ENCODE measurements around the gene ENO4. TPM values are rescaled to one million over a fixed set of nuclear protein-coding genes. Genes with fewer than 3 reads are reported as not detected.
A peak's percentile ranks its signal among the peaks of the same experiment; 100 is the strongest.

Gene ENO4
- total RNA-seq, 2 experiments from 2014 or later, result not detected

- H3K9me3 Mint-ChIP-seq, result no peaks in the 10 kb centered on the region
- DNase-seq, result no peak
- no peaks in the 10 kb centered on the region for H3K36me3 Mint-ChIP-seq
Observed at GRCh38 chr10:116840389-116841075, 8.8 kb upstream of the ENO4 start.

GRCh38 chr10:116845823-116846222, 3.5 kb upstream of the ENO4 start:
- Mint-ChIP-seq H3K4me1 (peaks cover 19% of the 10 kb centered on the region), H3K27ac (no peak overlapping the region), H3K36me3 (no peaks in the 10 kb centered on the region), H3K4me3 (no peak overlapping the region), H3K9me3 (no peaks in the 10 kb centered on the region), H3K27me3 (peaks cover 64% of the 10 kb centered on the region)
- DNase-seq, result no peak

More at GRCh38 chr10:116840389-116841075, 8.8 kb upstream of the ENO4 start:
- Mint-ChIP-seq H3K4me3 (no peak overlapping the region), H3K27me3 (peaks cover 23% of the 10 kb centered on the region), H3K4me1 (peaks cover 3% of the 10 kb centered on the region), H3K27ac (no peak overlapping the region)

- Mint-ChIP-seq H3K27me3 (peaks cover 66% of the 10 kb centered on the region), H3K4me3 (peak overlapping the region; percentile 15), H3K36me3 (no peaks in the 10 kb centered on the region), H3K27ac (no peak overlapping the region), H3K9me3 (no peaks in the 10 kb centered on the region), H3K4me1 (peaks cover 19% of the 10 kb centered on the region)
- DNase-seq, result peak; percentile 38
Observed at GRCh38 chr10:116848032-116848943, 1.0 kb upstream of the ENO4 start.

- Mint-ChIP-seq H3K27me3 (peaks cover 66% of the 10 kb centered on the region), H3K36me3 (no peaks in the 10 kb centered on the region), H3K4me1 (peaks cover 19% of the 10 kb centered on the region), H3K9me3 (no peaks in the 10 kb centered on the region), H3K27ac (no peak overlapping the region), H3K4me3 (peak overlapping the region; percentile 42)
- no peak for DNase-seq
Observed at GRCh38 chr10:116848944-116849247, 403 bp upstream of the ENO4 start.

- Mint-ChIP-seq H3K36me3 (no peaks in the 10 kb centered on the region), H3K27me3 (peaks cover 64% of the 10 kb centered on the region), H3K27ac (no peak overlapping the region), H3K4me3 (no peak overlapping the region), H3K4me1 (peaks cover 19% of the 10 kb centered on the region), H3K9me3 (no peaks in the 10 kb centered on the region)
- DNase-seq, result no peak
Observed at GRCh38 chr10:116850058-116850611, 836 bp downstream of the ENO4 start.

- Mint-ChIP-seq H3K27ac (no peak overlapping the region), H3K27me3 (peaks cover 48% of the 10 kb centered on the region), H3K4me3 (no peak overlapping the region), H3K36me3 (no peaks in the 10 kb centered on the region), H3K4me1 (peaks cover 12% of the 10 kb centered on the region), H3K9me3 (no peaks in the 10 kb centered on the region)
- DNase-seq, result no peak
Observed at GRCh38 chr10:116852246-116852645, 2.9 kb downstream of the ENO4 start.

GRCh38 chr10:116853287-116853686, 4.0 kb downstream of the ENO4 start:
- peaks cover 5% of the 10 kb centered on the region for H3K9me3 Mint-ChIP-seq
- peaks cover 6% of the 10 kb centered on the region for H3K4me1 Mint-ChIP-seq
- no peak for DNase-seq
- H3K36me3 Mint-ChIP-seq, result no peaks in the 10 kb centered on the region
- peaks cover 37% of the 10 kb centered on the region for H3K27me3 Mint-ChIP-seq
- H3K27ac Mint-ChIP-seq, result no peak overlapping the region
- H3K4me3 Mint-ChIP-seq, result no peak overlapping the region

- no peaks in the 10 kb centered on the region for H3K36me3 Mint-ChIP-seq
- H3K4me1 Mint-ChIP-seq, result peaks cover 2% of the 10 kb centered on the region
- no peak overlapping the region for H3K27ac Mint-ChIP-seq
- DNase-seq, result no peak
- H3K4me3 Mint-ChIP-seq, result no peak overlapping the region
- peaks cover 5% of the 10 kb centered on the region for H3K9me3 Mint-ChIP-seq
- peaks cover 33% of the 10 kb centered on the region for H3K27me3 Mint-ChIP-seq
Observed at GRCh38 chr10:116853701-116854100, 4.4 kb downstream of the ENO4 start.

- no peaks in the 10 kb centered on the region for H3K36me3 Mint-ChIP-seq
- H3K4me1 Mint-ChIP-seq, result no peaks in the 10 kb centered on the region
- no peak for DNase-seq
- H3K27ac Mint-ChIP-seq, result no peak overlapping the region
- H3K27me3 Mint-ChIP-seq, result peaks cover 8% of the 10 kb centered on the region
- peaks cover 5% of the 10 kb centered on the region for H3K9me3 Mint-ChIP-seq
- no peak overlapping the region for H3K4me3 Mint-ChIP-seq
Observed at GRCh38 chr10:116857156-116857555, 7.9 kb downstream of the ENO4 start.

- no peak overlapping the region for H3K4me3 Mint-ChIP-seq
- DNase-seq, result no peak
- no peaks in the 10 kb centered on the region for H3K4me1 Mint-ChIP-seq
- peaks cover 5% of the 10 kb centered on the region for H3K9me3 Mint-ChIP-seq
- H3K27ac Mint-ChIP-seq, result no peak overlapping the region
- peaks cover 4% of the 10 kb centered on the region for H3K27me3 Mint-ChIP-seq
- H3K36me3 Mint-ChIP-seq, result no peaks in the 10 kb centered on the region
Observed at GRCh38 chr10:116861796-116862195, 12.5 kb downstream of the ENO4 start.

- H3K4me3 Mint-ChIP-seq, result no peak overlapping the region
- no peaks in the 10 kb centered on the region for H3K36me3 Mint-ChIP-seq
- no peaks in the 10 kb centered on the region for H3K9me3 Mint-ChIP-seq
- peaks cover 7% of the 10 kb centered on the region for H3K27me3 Mint-ChIP-seq
- no peaks in the 10 kb centered on the region for H3K4me1 Mint-ChIP-seq
- no peak overlapping the region for H3K27ac Mint-ChIP-seq
- DNase-seq, result no peak
Observed at GRCh38 chr10:116864436-116864835, 15.1 kb downstream of the ENO4 start.

- Mint-ChIP-seq H3K9me3 (no peaks in the 10 kb centered on the region), H3K4me1 (no peaks in the 10 kb centered on the region), H3K4me3 (no peak overlapping the region), H3K27me3 (peaks cover 3% of the 10 kb centered on the region), H3K27ac (no peak overlapping the region), H3K36me3 (no peaks in the 10 kb centered on the region)
- no peak for DNase-seq
Observed at GRCh38 chr10:116866066-116866465, 16.8 kb downstream of the ENO4 start.

- Mint-ChIP-seq H3K27me3 (peaks cover 3% of the 10 kb centered on the region), H3K36me3 (no peaks in the 10 kb centered on the region), H3K4me1 (no peaks in the 10 kb centered on the region), H3K4me3 (no peak overlapping the region), H3K9me3 (no peaks in the 10 kb centered on the region), H3K27ac (no peak overlapping the region)
- DNase-seq, result no peak
Observed at GRCh38 chr10:116866987-116867595, 17.8 kb downstream of the ENO4 start.

- no peak for DNase-seq
- Mint-ChIP-seq H3K9me3 (peaks cover 2% of the 10 kb centered on the region), H3K4me1 (no peaks in the 10 kb centered on the region), H3K27ac (no peak overlapping the region), H3K36me3 (no peaks in the 10 kb centered on the region), H3K4me3 (no peak overlapping the region), H3K27me3 (peaks cover 3% of the 10 kb centered on the region)
Observed at GRCh38 chr10:116868198-116868676, 18.9 kb downstream of the ENO4 start.

- Mint-ChIP-seq H3K36me3 (no peaks in the 10 kb centered on the region), H3K27ac (no peak overlapping the region), H3K4me3 (no peak overlapping the region), H3K9me3 (peaks cover 2% of the 10 kb centered on the region), H3K4me1 (no peaks in the 10 kb centered on the region), H3K27me3 (peaks cover 3% of the 10 kb centered on the region)
- DNase-seq, result no peak
Observed at GRCh38 chr10:116868722-116869121, 19.4 kb downstream of the ENO4 start.
